ENCODE results near the gene ATAT1. TPM values are rescaled to one million over a fixed set of nuclear protein-coding genes. Genes with fewer than 3 reads are reported as not detected.

Gene ATAT1
- total and polyA plus RNA-seq, 9 of the 15 experiments (the other 6 are each of a cell fraction or from before 2014, with no cell fraction given): 0.65 to 5.8 (median 1.6) TPM

GRCh38 chr6:30614044-30614842, 12.4 kb upstream of the ATAT1 start (continued):
- TF ChIP-seq IRF9 (tag; IDR thresholded peaks at IDR 0.05) (no peak), NUFIP1 (IDR thresholded peaks at IDR 0.05; ENCODE audit: partially characterized antibody) (no peak), KAT8 (IDR thresholded peaks at IDR 0.05; ENCODE audit: low read depth) (no peak), KHSRP (IDR thresholded peaks at IDR 0.05) (peak; percentile 54; the same call in 1 of the 2 replicates), KLF10 (CRISPR knock-in tag; IDR thresholded peaks at IDR 0.05) (peak; percentile 62; the same call in 1 of the 2 replicates), HMGN3 (IDR thresholded peaks at IDR 0.05; ENCODE audit: borderline replicate concordance, extremely low read depth, insufficient read length, low read depth, low read length) (no peak), CBX8 (IDR thresholded peaks at IDR 0.05; ENCODE audit: borderline replicate concordance, extremely low read depth, low read depth, low read length, poor library complexity, severe bottlenecking) (no peak), ZNF217 (CRISPR knock-in tag; IDR thresholded peaks at IDR 0.05) (no peak), TEAD1 (CRISPR knock-in tag; IDR thresholded peaks at IDR 0.05) (no peak), ETV5 (CRISPR knock-in tag; IDR thresholded peaks at IDR 0.05; ENCODE audit: low read depth) (0 out of 2 replicates have a peak, but pooled peaks have one; percentile 55), GTF2E2 (tag; IDR thresholded peaks at IDR 0.05) (no peak), HNRNPLL (IDR thresholded peaks at IDR 0.05; ENCODE audit: low read depth, low read length, poor library complexity, severe bottlenecking) (no peak), LCOR (CRISPR knock-in tag; IDR thresholded peaks at IDR 0.05) (no peak), MEF2A (IDR thresholded peaks at IDR 0.05; ENCODE audit: control insufficient read depth, low read depth, low read length) (no peak), ELF2 (CRISPR knock-in tag; IDR thresholded peaks at IDR 0.05) (peak; percentile 9; the same call in 1 of the 2 replicates), RFX7 (CRISPR knock-in tag; IDR thresholded peaks at IDR 0.05) (no peak), SRSF7 (optimal IDR thresholded peaks at IDR 0.05; ENCODE audit: low read depth, low read length) (no peak), ZNF778 (CRISPR knock-in tag; IDR thresholded peaks at IDR 0.05) (no peak), TFE3 (CRISPR knock-in tag; IDR thresholded peaks at IDR 0.05) (no peak; the same call in 1 of the 2 replicates), JUND (IDR thresholded peaks at IDR 0.05; ENCODE audit: borderline replicate concordance, low read depth, low read length) (no peak), JUND (tag; IDR thresholded peaks at IDR 0.05; ENCODE audit: borderline replicate concordance, low read depth, low read length) (no peak)
- TF ChIP-seq, protein P1, sequence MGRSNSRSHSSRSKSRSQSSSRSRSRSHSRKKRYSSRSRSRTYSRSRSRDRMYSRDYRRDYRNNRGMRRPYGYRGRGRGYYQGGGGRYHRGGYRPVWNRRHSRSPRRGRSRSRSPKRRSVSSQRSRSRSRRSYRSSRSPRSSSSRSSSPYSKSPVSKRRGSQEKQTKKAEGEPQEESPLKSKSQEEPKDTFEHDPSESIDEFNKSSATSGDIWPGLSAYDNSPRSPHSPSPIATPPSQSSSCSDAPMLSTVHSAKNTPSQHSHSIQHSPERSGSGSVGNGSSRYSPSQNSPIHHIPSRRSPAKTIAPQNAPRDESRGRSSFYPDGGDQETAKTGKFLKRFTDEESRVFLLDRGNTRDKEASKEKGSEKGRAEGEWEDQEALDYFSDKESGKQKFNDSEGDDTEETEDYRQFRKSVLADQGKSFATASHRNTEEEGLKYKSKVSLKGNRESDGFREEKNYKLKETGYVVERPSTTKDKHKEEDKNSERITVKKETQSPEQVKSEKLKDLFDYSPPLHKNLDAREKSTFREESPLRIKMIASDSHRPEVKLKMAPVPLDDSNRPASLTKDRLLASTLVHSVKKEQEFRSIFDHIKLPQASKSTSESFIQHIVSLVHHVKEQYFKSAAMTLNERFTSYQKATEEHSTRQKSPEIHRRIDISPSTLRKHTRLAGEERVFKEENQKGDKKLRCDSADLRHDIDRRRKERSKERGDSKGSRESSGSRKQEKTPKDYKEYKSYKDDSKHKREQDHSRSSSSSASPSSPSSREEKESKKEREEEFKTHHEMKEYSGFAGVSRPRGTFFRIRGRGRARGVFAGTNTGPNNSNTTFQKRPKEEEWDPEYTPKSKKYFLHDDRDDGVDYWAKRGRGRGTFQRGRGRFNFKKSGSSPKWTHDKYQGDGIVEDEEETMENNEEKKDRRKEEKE (IDR thresholded peaks at IDR 0.05; ENCODE audit: borderline replicate concordance in 1 of 2, control insufficient read depth in 1 of 2, low read depth in 2 of 2, low read length in 1 of 2): 0 out of 4 replicates have a peak, but pooled peaks of 1 of the 2 experiments have one; percentile 13

All from K562 (cell line).